ENCODE results near the gene KCNT2.

GRCh38 chr1:196450143-196451095, 157.8 kb downstream of the KCNT2 start:
- TF ChIP-seq CTCF (IDR thresholded peaks at IDR 0.05) (no peak), EP300 (IDR thresholded peaks at IDR 0.05) (no peak), POLR2A (IDR thresholded peaks at IDR 0.05) (no peak)

Data from gastroesophageal sphincter (tissue), 3 donors.